Fibroblast of lung (primary cell): ENCODE results near the gene RBP2. TPM values are rescaled to one million over a fixed set of nuclear protein-coding genes. Genes with fewer than 3 reads are reported as not detected.

Experiments used
- DNase-seq, 2 donors: peaks; one replicate each; pipeline versions ENCODE4 v3.0.0 to v3.0.0-alpha.2; 2010; ENCODE audit warnings: low read depth in 2 of 2
- H2AFZ ChIP-seq: 2 replicates; pipeline ENCODE4 v1.5.1; 2012; ENCODE audit warnings: low read length, control low read depth, inconsistent platforms
- H3K27ac ChIP-seq: 2 replicates; pipeline ENCODE4 v1.5.1; 2011; ENCODE audit warnings: low read length, control low read depth; ENCODE audit not compliant: insufficient read depth
- H3K27me3 ChIP-seq: 2 replicates; pipeline ENCODE4 v1.5.1; 2011; ENCODE audit warnings: mild to moderate bottlenecking, low read length; ENCODE audit not compliant: control insufficient read depth, insufficient read depth
- H3K36me3 ChIP-seq: 2 replicates; pipeline ENCODE4 v1.5.1; 2011; ENCODE audit warnings: low read length; ENCODE audit not compliant: control insufficient read depth, insufficient read depth
- H3K4me1 ChIP-seq: 2 replicates; pipeline ENCODE4 v1.5.1; 2011; ENCODE audit warnings: low read length; ENCODE audit not compliant: control insufficient read depth, insufficient read depth; ENCODE audit errors: extremely low read depth
- H3K4me2 ChIP-seq: 2 replicates; pipeline ENCODE4 v1.5.1; 2011; ENCODE audit warnings: low read length, control low read depth; ENCODE audit not compliant: insufficient read depth; ENCODE audit errors: extremely low read depth
- H3K4me3 ChIP-seq, 4 experiments: fragments of 200-600 bp in 1 of 4; sonication (generic) in 1 of 4; replicated peaks in 1 of 4; 2 replicates each; pipeline ENCODE4 v1.5.1; 2011 to 2016; ENCODE audit warnings: low read length in 4 of 4, low read depth in 3 of 4, mild to moderate bottlenecking in 3 of 4, control low read depth in 2 of 4, inconsistent platforms in 1 of 4, mixed read lengths in 1 of 4; ENCODE audit not compliant: insufficient read depth in 1 of 4; ENCODE audit errors: control extremely low read depth in 1 of 4
- H3K79me2 ChIP-seq: 2 replicates; pipeline ENCODE4 v1.5.1; 2012; ENCODE audit warnings: mild to moderate bottlenecking, low read length, inconsistent platforms; ENCODE audit not compliant: control insufficient read depth, insufficient read depth
- H3K9ac ChIP-seq: 2 replicates; pipeline ENCODE4 v1.5.1; 2011; ENCODE audit warnings: mild to moderate bottlenecking, low read length, control low read depth; ENCODE audit not compliant: insufficient read depth
- H3K9me3 ChIP-seq: 2 replicates; pipeline ENCODE4 v1.5.1; 2012; ENCODE audit warnings: low read depth, low read length; ENCODE audit not compliant: control insufficient read depth, insufficient read depth
- H4K20me1 ChIP-seq: 2 replicates; pipeline ENCODE4 v1.5.1; 2011; ENCODE audit warnings: low read length; ENCODE audit not compliant: control insufficient read depth, insufficient read depth; ENCODE audit errors: extremely low read depth
- CTCF ChIP-seq, 2 donors: IDR thresholded peaks in 1 of 2; conservative IDR thresholded peaks in 1 of 2; 1 replicate in 1 of 2; 2 replicates in 1 of 2; pipeline ENCODE4 v1.5.1; 2011 to 2012; ENCODE audit warnings: low read length in 2 of 2, control low read depth in 1 of 2, inconsistent platforms in 1 of 2, low read depth in 1 of 2, mild to moderate bottlenecking in 1 of 2
- EZH2 ChIP-seq: IDR thresholded peaks from 2 replicates; pipeline ENCODE4 v1.5.1; 2012; ENCODE audit warnings: low read length, control low read depth, mild to moderate bottlenecking; ENCODE audit errors: missing control alignments
- polyA plus RNA-seq, 2 donors: library from polyadenylated mRNA; depleted of rRNA in 1 of 2; stranded (reverse) in 1 of 2; unstranded in 1 of 2; fragments of >200 nt; gene quantifications; 2 replicates each; pipeline ENCODE4 v1.2.1, GENCODE V29; 2011 to 2012; ENCODE audit warnings: missing spikeins in 1 of 2
- total RNA-seq: library from RNA; depleted of rRNA; stranded (reverse); fragments of >200 nt; gene quantifications from 2 replicates; pipeline ENCODE4 v1.2.1, GENCODE V29; 2014

RBP2 gene
- total and polyA plus RNA-seq, 2 donors (not counting 1 experiment from before 2014, with no cell fraction given) = not detected

- TF ChIP-seq EZH2 (no peak), CTCF (conservative IDR thresholded peaks at IDR 0.05 in 1 of 2, IDR thresholded peaks at IDR 0.05 in 1 of 2; ENCODE audit: low read depth in 1 of 2, low read length in 2 of 2) (no peak)
- no peak overlapping the region for H2AFZ ChIP-seq
- H4K20me1 ChIP-seq = no peaks in the 10 kb centered on the region
- no peaks in the 10 kb centered on the region for H3K27me3 ChIP-seq
- H3K4me2 ChIP-seq = no peak overlapping the region
- no peaks in the 10 kb centered on the region for H3K79me2 ChIP-seq
- no peak overlapping the region for H3K4me3 ChIP-seq
- no peaks in the 10 kb centered on the region for H3K36me3 ChIP-seq
- H3K9me3 ChIP-seq = no peaks in the 10 kb centered on the region
- H3K4me1 ChIP-seq = no peaks in the 10 kb centered on the region
- DNase-seq = no peak
- no peak overlapping the region for H3K9ac ChIP-seq
- no peak overlapping the region for H3K27ac ChIP-seq
These were observed 10.0 kb downstream of the RBP2 start for GRCh38 chr3:139466360-139466759.

- Histone ChIP-seq H2AFZ (no peak overlapping the region), H3K27me3 (no peaks in the 10 kb centered on the region), H3K4me3 (no peak overlapping the region), H4K20me1 (no peaks in the 10 kb centered on the region), H3K36me3 (no peaks in the 10 kb centered on the region), H3K27ac (no peak overlapping the region), H3K9ac (no peak overlapping the region), H3K79me2 (no peaks in the 10 kb centered on the region), H3K4me2 (no peak overlapping the region), H3K9me3 (no peaks in the 10 kb centered on the region), H3K4me1 (no peaks in the 10 kb centered on the region)
- TF ChIP-seq CTCF (conservative IDR thresholded peaks at IDR 0.05 in 1 of 2, IDR thresholded peaks at IDR 0.05 in 1 of 2; ENCODE audit: low read depth in 1 of 2, low read length in 2 of 2) (no peak), EZH2 (no peak)
- no peak for DNase-seq
These were observed 10.7 kb downstream of the RBP2 start for GRCh38 chr3:139465636-139466035.

DNA sequence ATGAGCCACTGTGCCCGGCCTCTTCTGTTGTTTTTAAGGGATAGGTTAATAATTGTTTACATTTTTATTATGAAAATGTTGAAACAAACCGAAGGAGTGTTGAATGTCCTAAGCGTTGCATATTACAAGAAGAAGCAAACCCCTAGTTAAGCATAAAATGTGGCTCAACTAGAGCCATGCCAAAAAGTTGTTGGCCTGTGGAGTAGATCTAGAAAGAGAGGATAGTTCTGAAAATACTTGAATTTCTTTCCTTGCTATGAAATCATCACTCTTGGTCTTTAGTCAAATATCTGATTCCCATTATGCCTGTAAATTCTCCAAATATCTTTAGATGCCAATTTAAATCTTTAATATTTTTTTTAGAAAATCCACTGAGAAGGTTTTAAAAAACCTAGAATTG lies 12.8 kb downstream of the RBP2 start:
- Histone ChIP-seq H3K79me2 (no peaks in the 10 kb centered on the region), H3K36me3 (no peaks in the 10 kb centered on the region), H3K4me3 (no peak overlapping the region), H3K27me3 (no peaks in the 10 kb centered on the region), H2AFZ (no peak overlapping the region), H3K9me3 (no peaks in the 10 kb centered on the region), H3K4me2 (no peak overlapping the region), H3K27ac (no peak overlapping the region), H3K9ac (no peak overlapping the region), H4K20me1 (no peaks in the 10 kb centered on the region), H3K4me1 (no peaks in the 10 kb centered on the region)
- no peak for TF ChIP-seq CTCF (conservative IDR thresholded peaks at IDR 0.05 in 1 of 2, IDR thresholded peaks at IDR 0.05 in 1 of 2; ENCODE audit: low read depth in 1 of 2, low read length in 2 of 2)
- TF ChIP-seq EZH2 = no peak
- DNase-seq = no peak
